SHP77 (cell line): Measurements from ENCODE around the gene ADAMTS17.

Source experiments
- DNase-seq, 2 experiments: peaks; one replicate each; lab custom pipeline; 2025; lab: John Stamatoyannopoulos, UW

ADAMTS17 gene, protein sequence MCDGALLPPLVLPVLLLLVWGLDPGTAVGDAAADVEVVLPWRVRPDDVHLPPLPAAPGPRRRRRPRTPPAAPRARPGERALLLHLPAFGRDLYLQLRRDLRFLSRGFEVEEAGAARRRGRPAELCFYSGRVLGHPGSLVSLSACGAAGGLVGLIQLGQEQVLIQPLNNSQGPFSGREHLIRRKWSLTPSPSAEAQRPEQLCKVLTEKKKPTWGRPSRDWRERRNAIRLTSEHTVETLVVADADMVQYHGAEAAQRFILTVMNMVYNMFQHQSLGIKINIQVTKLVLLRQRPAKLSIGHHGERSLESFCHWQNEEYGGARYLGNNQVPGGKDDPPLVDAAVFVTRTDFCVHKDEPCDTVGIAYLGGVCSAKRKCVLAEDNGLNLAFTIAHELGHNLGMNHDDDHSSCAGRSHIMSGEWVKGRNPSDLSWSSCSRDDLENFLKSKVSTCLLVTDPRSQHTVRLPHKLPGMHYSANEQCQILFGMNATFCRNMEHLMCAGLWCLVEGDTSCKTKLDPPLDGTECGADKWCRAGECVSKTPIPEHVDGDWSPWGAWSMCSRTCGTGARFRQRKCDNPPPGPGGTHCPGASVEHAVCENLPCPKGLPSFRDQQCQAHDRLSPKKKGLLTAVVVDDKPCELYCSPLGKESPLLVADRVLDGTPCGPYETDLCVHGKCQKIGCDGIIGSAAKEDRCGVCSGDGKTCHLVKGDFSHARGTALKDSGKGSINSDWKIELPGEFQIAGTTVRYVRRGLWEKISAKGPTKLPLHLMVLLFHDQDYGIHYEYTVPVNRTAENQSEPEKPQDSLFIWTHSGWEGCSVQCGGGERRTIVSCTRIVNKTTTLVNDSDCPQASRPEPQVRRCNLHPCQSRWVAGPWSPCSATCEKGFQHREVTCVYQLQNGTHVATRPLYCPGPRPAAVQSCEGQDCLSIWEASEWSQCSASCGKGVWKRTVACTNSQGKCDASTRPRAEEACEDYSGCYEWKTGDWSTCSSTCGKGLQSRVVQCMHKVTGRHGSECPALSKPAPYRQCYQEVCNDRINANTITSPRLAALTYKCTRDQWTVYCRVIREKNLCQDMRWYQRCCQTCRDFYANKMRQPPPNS

DNA sequence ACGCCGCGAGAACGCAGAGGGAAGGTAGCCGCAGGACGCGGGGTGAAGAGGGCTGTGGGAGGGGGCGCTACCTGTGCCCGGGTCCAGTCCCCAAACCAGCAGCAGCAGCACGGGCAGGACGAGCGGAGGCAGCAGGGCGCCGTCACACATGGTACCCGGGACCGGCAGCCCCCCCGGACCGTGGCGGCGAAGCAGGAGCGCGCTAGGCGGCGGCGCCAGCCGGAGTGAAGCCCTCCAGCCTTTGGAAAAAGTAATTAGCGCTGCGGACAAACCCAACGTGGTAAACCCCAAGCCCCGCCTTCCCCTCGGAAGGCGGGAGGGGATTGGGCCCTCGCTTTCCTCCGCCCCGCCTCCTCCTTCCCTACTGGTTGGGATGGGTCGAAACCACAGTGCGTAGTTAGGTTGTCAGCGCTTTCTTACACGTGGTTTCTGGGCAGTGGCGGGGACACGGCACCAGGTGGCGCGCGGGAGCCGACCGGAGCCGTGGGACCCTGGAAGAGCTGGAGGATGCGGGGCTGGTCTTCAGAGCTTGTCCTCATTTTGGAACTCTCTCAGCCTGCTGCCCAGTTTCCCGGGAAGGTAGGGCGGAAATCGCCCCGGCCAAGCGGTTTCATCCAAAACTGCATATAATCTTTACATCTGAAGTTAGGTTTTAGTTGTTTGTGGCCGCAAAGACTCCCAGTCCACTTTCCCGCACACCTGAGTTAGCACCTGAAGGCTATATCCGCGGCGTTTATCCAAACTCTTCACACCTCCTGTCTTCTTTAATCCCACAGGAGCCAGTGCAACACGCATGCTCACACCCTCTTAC, at the start of gene ADAMTS17:
ADAMTS17 (minus strand) TSS at position 226 of the 811 bp plus-strand sequence; CDS start at position 150, 76 bp downstream.
- peak in 1 of 2 experiments; percentile 7 for DNase-seq

DNA sequence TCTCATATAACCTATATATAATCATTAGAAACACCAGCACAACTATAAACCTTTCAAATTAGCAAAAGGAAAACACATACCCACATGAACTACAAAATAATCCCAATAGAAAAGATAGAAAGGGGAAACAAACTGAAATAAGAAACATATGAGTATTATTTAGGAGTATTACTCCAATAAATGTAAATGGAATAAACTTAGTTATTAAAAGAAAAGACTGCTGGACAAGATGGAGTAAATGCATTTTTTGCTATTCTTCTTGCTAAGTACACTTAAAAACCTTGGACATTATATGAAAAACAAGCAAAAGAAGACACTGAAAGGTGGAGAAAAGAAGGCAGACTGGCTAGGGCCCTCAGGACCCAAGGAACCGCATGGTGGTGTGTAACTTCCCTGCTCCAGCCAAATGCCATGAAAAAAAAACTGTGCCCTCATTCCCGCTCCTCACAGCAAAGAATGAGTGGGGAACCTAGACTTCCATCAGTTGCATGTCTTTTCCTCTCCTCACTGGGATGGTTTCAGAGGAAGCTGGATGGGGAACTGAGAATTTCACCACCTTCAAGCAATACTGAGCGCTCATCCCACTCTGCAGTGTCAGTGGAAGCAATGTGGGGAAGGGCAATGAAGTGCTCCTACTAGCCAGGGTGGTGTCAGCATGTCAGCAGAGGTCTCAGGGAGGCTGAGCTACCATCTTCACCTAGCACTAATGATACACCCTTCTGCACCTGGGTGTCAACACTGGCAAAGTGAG, 43.7 kb upstream of the ADAMTS17 start:
- DNase-seq, result no peak

DNA sequence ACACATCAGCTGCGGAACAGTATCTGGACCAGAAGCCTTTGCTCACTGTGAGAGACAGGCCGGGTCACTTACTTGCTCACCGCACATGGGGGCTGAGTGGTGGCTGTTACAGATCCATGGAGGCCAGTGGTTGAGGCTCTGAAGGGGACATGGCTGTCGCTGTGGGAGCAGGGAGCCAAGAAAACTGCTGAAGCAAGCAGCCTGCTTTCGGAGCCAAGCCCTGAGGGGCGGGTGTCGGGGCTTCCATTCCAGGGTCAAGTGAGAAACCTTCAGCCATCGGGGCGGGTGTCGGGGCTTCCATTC, 42.3 kb upstream of the ADAMTS17 start:
- DNase-seq, result no peak

DNA sequence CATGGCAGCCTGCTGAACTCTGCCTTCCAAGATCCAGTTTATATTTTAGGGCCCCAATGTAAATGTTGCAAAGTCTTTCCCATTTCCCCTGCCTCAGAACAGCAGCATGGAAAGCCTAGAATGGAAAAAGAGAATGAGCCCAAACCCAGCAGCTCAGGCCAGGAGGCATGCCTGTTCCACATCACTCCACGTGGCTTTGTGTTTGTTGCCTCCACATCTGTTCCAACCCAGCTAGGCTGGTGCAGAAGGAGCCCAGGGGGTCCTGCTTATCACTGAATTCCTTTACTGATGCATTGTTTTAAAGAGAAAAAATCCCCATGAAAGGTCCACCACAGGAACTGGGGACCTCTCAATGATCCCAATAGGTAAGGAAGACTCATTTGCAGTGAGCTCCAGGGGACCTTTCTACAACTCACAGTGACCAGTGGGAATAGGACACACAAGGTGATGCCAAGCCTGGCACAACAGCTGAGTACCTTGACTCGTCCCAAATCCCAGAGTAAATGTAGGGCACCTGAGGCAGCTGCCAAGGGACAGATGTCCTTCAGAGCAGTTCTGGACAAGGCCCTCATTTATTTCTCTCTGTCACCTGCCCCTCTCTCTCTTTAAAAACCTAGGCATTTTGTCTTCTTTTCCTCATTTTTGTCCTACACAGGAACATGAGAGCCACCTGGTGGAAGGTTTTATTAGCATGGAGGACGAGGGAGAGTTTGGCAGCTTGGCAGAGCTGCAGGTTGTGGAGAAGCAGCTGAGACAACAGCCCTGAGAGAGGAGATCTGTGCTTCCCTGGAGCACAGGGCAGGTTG, 41.7 kb upstream of the ADAMTS17 start:
- peak; percentile 60 to 79 for DNase-seq

DNA sequence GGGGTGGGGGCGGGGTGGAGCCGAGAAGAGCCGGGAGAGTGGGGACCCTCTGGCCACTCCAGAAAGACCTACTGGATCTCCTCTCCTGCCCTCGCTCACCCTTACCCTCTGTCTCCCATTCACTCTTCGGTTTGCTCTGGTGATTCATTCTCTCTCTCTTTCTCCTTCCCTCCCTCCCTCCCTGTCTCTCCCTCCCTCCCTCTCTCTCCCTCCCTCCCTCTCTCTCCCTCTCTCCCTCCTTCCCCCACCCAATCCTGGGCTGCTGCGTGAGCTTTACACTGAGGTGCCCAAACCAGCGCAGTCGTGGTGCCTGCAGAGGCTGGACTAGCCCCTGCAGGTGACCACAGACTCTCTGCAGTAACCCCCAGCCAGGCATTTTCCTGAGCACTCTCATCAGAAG, 32.2 kb upstream of the ADAMTS17 start:
- no peak for DNase-seq

DNA sequence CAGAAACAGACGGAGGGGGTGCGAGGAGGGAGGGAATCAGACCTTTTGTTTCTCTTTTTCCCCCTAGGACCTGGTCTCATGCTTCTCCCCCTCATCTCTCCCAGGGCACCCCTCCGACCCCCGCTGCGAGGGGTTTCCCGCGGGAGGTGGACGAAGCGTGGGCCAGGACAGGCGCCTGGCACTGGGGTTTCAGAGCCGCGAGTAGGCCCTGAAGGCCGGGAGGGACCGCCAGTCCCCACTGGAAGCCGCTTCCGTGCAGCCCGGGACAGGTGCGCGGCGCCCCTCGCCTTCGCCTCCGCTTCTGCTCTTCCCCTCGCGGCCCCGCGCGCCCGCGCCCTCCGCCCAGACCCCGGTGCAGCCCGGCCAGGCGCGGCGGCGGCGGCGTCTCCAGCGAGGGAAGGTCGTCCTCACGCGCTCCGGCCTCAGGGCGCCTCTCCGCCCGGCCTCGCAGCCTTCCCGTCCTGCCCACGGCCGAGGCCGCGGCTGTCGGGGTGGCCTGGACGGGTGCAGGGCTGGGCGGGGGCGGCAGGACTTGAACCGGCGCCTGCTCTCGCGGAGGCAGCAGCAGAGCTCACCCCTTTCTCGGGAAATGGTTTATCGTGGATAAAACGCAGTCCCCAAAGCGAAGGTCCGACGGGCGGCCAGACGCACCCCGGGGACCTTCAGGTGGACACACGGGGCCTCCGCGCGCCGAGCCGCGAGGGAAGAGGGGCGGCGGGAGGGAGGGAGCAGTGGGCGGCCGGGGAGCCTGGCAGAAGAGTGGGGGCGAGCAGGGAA, 31.5 kb upstream of the ADAMTS17 start:
- DNase-seq, result no peak

DNA sequence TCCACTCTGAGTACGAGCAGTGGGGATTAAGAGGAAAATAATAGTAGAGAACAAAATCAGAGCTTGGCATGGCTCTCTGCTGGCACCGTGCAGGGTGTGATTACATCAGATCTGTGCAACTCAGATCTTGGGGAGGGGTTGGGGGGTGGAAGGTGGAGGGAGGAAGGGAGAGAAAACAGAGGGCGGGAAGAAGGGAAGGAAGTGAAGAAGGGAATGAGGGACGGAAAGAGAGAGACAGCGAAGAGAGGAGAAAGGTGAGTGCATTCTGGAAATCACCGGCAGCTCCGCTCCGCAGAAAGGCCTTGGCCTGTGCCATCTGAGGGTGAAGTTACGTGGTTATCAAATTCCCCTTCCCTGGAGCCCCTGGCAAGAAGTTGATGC, 31.0 kb upstream of the ADAMTS17 start:
- DNase-seq, result no peak

DNA sequence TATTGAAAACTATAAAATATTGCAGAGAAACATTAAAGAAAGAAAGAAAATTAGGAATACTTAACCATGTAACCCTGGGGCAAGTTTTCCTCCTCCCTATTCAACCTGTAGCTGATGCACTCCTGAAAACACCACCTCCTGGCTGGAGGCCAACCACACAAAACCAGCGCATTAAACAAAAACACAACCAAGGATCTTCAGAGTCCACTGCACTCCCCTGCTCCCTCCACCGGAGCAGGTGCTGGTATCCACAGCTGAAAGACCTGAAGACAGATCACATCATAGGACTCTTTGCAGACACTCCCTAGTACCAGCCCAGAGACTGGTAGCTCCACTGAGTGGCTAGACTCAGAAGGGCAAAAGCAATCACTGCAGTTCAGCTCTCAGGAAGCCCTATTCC, 13.6 kb upstream of the ADAMTS17 start:
- DNase-seq, result peak in 1 of 2 experiments; percentile 37

DNA sequence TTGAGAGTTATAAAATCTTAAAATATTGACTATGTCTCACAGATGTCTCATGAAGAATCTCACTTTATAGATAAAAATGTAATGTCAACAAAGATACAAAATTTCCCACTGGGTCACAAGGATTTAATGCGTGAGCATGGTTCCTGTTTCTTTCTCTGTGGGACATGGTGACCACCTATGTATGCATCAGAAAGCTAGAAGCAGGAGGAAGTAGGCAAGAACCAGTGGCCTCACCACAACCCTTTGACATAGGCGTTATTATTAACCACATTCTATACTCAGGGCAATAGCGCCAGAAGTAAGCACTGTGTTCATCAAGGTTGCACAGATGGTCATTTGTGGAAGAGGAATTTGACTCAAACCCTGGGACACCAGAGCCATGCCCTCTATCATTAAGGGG, 11.7 kb upstream of the ADAMTS17 start:
- no peak for DNase-seq

DNA sequence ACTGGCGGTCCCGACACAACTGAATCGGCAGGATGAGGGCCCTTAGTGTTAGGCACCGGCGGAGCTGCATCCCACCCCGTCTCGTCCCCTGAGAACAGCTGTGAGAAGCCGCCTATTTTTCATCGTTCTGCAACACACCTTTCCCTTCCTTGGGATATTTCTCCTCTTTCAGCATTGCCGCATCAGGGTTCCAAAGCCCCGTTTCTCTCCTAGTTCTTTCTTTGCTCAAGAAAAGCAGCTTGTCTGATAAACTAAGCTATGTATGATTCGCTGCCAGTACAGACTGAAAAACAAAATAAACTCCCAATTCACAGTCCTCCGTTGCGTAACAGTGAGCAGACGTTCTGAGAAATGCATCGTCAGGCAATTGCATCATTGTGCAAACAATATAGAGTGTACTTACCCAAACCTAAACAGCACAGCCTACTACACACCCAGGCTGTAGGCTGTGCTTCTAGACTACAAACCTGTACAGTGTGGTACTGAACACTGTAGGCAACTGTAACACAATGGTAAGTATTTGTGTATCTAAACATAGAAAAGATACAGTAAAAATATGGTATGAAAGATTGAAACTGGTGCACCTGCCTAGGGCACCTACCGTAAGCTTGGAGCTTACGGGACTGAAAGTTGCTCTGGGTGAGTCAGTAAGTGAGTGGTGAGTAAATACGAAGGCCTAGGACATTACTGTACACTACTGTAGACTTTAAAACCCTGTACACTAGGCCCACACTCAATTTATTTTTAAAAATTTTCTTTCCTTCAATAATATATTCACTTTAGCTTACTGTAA, 8.9 kb upstream of the ADAMTS17 start:
- DNase-seq, result peak; percentile 44 to 68

DNA sequence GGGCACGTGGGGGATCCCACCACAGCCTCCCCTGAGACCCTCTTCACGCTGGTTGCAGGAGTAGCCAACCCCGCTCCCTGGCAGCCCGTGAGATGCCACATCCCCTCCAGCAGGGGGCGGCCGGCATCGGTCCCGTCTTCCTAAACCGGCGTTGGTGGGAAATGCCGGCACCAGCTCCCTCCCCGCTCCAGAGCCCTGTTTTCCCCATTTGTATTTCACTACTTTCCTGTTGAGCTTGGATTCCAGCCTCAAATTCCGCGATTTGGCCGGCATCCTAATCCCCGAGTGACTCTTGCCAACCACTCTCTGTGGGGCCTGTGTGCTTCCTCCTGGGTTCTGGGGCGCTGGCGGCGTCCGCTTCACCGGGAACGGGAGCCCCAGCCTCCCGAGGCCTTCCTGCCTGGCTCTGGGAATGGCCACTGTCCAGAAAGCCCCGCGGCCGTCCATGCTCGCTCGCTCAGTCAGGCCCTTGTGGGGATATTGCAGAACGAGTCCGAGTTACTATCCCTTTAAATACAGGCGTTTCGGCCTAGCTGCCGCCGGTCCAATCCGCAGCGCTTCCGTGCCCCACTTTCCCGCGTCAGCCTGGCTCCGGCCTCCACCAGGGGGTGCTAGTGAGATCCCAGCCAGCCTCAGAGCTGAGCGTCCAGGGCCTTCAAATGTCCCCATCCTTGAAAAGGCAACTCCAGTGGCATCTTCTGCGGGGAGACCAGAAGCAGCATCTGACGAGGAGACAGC, 8.1 kb upstream of the ADAMTS17 start:
- peak; percentile 79 to 85 for DNase-seq

DNA sequence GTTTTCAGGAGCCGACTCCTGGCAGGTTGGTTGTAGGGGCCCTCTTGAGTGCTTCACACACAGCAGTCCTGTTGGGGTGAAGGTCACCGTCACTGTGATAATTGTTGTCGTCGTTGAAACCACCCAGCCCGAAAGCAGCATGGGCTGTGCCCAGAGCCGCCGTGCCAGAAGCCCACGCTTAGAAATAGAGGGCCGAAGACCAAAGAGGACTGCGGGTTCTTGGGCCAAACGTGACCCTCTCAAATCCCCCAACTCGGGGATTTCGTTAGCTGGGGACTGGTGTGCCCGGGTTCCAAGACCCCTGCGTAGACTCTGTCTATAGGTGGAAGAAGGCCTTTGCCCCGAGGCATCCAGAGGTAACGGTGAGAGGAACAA, 7.5 kb upstream of the ADAMTS17 start:
- no peak for DNase-seq

DNA sequence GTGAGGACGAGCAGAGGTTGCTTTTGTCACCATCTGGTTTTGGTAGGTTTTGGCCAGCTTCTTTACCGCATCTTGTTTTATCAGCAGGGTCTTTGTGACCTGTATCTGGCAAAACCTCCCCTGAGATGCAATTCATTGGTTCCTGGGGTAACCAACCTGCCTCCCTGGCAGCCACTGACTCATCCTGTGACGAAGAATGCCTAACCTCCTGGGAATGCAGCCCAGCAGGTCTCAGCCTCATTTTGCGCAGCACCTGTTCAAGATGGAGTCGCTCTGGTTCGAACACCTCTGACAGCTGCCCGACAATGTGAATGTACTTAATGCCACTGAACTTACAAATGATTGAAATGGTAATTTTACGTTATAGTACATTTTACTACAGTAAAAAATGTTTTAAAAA, 6.8 kb upstream of the ADAMTS17 start:
- no peak for DNase-seq

DNA sequence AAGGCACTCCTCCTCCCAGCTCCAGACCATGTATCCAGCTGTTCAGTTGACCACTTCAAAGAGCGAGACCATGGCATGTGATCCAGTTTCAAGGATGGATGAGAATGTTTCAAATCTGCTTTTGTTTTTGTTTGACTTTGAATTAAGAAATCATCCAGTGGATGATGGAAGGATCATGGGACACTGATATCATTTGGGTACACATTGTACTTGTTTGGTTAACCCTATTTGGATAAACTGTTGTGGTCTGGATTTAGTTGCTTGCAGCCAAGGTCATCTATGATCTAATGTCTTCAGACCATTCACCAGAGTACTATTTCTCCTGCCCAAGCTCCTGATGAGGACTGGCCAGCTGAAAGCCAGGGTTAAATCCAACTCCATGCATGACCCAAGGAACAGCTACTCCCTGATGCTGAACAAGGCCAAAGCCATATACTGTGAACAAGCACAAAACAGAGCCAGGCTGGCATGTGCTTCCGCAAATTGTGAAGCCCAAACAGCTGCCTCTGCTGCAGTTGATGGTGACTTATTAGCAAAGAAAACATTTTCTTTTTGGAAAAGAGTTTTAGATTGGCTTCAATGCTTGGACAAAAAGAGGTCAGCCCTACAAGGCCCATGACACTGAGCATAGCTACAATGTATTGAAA, 5.2 kb upstream of the ADAMTS17 start:
- DNase-seq, result no peak

DNA sequence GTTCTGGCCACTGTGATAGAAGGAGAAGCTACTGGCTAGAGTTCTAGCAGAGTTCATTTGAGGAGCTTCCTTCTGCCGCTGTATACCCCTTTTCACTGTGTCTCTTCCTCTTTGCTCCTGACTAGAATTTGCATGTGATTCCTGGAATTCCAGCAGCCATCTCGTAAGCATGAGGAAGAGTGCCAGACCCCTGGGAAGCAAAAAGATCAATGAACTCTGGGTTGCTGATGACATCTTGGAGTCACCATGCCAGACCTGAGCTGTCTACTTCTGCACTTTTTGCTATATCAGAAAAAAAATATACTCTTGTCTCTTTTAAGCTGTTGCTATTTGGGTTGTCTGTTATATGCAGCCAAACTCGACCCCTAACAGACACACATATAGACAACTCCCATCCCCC, 3.7 kb upstream of the ADAMTS17 start:
- DNase-seq, result no peak

DNA sequence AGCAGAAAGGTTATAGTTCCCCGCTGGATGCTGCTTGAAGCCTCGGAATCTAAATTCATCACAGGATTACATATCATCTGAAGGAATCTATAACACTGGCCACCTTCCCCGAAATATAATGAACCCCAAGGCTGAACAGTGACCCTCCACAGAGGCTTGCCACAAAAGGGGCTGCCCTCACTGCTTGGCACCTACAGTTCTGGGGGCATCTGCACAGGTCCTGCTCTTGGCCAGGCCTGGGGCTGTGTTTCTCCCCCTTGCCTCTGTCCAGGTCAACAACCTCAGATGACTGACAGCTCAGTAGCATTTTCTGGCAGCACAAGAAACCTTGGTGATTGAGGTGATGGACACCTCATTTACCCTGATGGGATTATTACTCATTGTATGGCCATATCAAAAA, 1.5 kb upstream of the ADAMTS17 start:
- DNase-seq, result no peak

DNA sequence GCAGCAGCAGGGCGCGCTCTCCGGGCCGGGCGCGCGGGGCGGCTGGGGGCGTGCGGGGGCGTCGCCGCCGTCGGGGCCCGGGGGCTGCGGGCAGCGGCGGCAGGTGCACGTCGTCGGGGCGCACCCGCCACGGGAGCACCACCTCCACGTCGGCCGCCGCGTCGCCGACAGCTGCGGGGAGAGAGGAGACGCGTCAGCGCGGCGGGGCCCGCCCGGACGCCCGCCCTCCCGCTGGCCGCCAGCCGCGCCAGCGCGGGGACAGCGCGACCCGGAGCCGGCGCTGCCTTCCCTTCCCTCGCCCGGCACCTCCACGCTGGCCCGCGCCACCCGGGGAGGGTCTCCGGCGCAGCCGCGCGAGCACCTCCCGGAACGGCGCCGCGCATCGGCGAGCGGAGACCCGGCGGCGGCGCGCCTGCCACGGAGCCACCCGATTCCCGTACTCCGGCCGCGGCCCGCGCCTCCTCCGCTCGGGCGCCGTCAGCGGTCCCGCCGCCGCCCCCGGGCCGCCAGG, 481 bp downstream of the ADAMTS17 start:
- DNase-seq, result no peak
